ENCODE measurements around the gene TRIM40.
"Not testable (repeated sequence)": the region's sequence is repeated elsewhere in the genome, so short reads cannot be mapped to it uniquely, and the experiment has no call there.

TRIM40 gene

DNA sequence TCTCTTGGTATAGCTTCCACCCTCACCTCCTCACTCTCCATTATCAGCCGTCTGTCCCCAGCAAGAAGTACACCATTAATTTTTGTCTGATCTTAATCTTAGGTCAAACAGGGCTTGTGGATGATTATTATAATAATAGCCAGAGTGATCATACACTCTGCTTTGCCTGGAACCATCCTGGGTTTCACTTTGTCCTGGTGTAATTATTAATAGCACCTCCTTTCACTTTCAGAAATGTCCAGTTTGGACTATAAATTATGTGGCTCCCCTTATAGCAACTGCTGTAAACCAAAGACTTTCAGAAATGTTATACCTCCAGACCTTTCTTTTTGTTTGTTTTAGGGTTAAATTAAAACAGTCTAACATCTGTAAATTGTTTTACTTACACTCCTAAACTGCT is 22.1 kb upstream of the TRIM40 start:
- no peak for FAIRE-seq

GRCh38 chr6:30116724-30117123 is 19.2 kb upstream of the TRIM40 start:
- no peak for FAIRE-seq

GRCh38 chr6:30118691-30119090 is 17.2 kb upstream of the TRIM40 start:
- not testable (repeated sequence) for FAIRE-seq

- FAIRE-seq: no peak
Measured at GRCh38 chr6:30121446-30122366, 14.2 kb upstream of the TRIM40 start.

GRCh38 chr6:30122515-30122914 is 13.4 kb upstream of the TRIM40 start:
- FAIRE-seq: no peak

DNA sequence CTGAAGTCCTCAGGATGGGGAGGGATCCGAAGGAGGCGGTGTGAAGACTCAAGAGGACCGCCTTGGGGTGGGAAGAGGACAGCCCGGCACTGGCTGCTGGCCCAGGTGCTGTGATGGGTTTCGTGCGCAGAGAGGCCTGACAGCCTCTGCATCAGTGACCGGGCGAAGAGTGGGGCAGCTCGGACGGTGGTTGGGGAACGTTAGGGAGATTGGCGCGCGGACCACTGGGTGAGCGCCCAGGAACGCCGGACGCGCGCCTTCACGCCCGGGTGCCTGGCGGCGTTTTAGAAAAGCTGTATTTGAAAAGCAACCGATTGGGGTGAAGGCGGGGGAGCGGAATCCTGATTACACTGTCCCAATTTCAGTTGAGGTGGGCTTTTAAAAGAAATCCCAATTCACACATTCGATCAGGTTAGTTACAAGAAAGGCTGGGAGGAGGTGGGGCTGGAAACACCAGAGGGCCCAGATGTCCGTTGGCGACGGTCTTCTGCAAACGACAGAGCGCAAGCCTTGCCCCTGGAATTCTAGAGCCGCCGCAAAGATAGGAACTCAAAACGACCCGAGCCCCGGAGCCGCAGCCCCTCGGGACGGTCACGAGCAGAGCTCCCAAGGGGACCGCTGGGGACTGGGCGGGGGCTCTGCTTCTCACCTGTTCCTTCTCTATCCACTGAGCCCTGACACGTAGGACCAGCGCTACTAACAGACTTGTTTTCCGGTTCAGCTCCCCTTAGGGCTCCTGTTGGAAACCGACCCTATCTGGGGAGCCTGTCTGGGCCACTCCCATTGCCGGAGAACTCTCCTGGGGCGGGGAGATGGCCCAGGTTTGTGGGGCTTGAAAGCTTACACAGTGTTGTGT is 8.5 kb upstream of the TRIM40 start:
- no peak for FAIRE-seq

DNA sequence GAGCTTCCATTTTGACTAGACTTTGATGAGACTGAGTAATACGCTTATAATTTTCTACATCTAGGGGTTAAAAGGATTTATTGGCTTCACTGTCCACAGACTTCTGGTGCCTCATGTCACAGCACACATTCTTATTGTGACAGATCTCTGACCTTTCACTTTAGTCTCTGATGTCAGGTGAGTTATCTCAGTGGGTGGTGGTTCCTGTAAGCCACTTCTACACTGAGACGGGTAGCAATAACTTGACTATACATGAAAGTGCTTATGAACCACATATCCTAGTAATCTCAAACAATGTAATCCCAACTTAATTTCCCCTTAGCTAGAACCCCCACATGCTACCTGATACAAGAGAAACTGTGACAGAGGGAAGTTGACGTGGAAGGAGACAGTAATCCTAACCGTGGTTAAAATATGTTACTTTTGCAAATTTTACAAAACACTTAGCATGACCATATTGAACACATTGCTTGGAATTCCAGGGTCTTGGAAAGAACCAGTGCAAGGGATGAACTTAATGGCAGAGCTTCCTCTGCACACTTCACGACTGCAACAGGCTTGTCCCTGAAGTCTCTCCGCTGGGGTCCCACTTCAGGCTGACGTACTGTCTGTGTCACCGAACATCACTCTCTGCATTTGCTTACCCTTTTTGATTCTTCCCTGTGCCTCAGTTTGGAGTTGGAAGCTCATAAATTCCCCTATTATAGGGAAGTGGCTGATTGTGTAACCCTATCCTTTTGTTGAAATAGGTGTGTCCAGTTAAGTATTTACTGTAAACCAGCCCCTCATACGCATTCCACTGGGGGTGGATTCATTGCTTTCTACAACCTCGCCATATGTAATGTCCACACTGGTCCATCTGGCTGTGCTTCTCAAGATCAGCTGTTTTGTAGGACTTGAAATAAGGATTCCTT is 6.4 kb upstream of the TRIM40 start:
- FAIRE-seq: no peak

DNA sequence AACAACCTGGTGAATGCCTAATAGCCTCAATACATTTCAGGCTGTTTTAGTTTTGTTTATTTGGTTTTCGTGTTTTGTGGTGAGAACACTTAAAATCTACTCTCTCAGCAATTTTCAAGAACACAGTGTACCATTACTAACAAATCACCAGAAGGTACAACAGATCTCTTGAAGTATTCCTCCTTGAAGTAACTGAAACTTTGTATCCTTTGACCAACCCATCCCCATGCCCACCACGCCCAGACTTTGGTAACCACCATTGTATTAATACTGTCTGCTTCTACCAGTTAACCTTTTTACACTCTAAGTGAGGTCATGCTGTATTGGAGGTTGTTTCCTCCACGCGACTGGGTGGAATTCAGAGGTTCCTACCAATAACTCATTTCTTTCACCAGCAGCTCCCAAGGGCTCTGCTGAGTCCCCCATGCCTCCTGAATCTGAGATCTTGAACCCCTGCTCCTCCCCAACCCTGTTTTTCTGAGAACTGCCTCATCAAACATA is 5.7 kb upstream of the TRIM40 start:
- FAIRE-seq: no peak

DNA sequence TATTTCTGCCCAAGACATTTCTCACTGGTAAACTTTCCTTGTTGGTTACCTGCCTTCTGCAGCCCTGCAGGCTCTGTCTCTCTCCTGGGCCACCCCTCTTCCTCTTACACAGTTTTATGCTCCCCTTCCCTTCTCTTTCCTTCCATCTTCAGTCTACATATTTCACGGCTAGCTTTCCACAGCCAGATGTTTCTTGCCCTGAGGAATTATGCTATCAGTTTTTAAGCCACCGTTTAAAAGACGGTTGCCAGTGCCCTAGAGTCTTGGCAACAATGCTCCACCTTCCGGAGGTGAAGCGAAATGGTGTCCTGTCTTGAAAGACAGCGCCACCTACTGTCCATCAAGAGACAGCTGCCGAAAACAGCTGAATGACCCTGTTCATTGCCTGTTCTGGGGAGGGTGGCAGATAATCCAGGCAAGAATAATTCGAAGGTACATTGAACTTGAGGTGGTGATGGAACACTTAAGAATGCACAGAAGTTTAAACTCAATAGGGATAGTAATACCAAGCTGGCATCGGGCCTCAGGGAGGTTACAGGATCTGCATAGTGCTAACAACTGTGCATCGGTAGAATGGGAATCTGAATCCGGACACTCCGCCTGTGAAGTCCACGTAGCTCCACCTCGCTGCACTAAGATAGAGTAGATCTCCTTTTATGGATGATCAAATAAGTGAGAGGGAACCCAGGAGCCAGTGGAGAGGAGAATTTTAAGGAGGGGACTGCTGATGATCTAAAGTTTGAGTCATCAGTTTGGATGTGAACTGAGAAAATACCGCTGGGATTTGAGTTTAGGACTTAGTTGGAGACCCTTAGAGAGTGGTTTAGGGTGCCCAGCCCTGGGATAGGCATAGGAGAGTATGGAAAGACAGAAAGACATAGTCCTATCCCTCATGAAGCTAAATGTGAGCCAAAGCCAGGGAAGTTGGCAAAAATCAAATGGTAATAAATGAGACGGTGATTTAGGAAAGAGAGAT is 4.8 kb upstream of the TRIM40 start:
- peak; percentile 86 for FAIRE-seq

DNA sequence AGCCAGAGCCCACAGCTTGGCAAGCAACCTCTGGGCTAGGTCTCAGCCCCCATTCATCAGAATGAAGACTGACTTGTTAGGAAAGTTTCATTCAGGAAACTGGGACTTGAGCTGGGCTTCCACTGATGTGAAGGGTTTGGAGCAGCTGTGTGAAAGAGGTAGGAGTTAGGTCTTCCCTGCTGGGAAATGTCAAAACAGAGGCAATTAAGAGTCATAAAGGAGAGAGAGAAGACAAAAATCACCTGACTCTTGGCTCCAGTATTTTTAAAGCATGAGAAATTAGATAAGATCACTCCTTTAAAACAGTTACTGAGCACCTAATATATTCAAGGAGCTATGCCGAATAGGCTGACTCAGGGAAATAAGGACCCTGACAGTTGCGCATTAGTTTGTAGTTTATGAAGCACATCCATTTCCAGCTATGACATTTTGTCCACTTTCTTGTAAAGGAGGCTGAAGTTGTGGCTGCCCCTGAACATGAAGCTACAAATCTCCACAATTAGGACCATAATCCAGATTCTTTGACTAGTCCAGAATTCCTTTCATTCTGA is 3.9 kb upstream of the TRIM40 start:
- FAIRE-seq: no peak

DNA sequence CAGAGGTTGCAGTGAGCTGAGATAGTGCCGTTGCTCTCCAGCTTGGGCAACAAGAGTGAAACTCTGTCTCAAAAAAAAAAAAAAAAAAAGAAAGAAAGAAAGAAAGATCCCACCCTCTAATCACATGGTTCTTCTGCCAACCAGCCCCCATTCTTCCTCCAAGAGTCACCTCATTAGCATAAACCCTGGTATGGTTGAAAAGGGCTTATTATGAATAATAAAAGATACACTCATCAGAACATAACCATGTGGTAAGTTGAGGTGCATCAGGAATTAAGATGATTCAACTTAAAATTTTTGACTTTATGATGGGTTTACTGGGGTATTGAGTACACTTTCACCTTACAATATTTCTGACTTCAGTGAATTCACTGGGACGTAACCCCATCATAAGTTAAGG is 793 bp upstream of the TRIM40 start:
- no peak for FAIRE-seq

GRCh38 chr6:30136570-30137286 is 788 bp downstream of the TRIM40 start:
- FAIRE-seq: no peak

DNA sequence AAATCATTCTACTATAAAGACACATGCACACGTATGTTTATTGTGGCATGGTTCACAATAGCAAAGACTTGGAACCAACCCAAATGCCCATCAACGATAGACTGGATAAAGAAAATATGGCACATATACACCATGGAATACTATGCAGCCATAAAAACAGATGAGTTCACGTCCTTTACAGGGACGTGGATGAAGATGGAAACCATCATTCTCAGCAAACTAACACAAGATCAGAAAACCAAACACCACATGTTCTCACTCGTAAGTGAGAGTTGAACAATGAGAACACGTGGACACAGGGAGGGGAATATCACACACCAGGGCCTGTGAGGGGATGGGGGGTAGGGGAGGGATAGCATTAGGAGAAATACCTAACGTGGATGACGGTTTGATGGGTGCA is 4.3 kb downstream of the TRIM40 start:
- not testable (repeated sequence) for FAIRE-seq

- FAIRE-seq: no peak
Measured at GRCh38 chr6:30142665-30143064, 6.7 kb downstream of the TRIM40 start.

DNA sequence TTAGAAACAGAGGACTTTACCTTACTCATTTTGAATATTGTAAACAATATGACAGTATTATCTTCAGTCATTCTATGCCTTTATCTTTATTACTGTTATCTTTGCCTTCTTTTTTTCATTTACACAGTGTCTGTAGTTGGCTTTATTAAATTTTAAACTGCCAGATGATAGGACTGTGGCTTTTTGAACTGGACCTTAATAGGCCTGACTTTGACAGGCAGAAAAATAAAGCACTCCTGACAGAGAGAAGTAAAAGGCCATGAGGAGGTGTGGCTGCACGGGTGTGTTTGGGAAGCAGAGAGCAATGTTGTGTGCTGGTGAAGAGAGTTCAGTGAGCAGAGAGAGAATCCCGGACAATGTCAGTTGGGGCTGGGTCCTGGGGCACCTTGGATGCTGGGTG is 7.8 kb downstream of the TRIM40 start:
- FAIRE-seq: no peak

DNA sequence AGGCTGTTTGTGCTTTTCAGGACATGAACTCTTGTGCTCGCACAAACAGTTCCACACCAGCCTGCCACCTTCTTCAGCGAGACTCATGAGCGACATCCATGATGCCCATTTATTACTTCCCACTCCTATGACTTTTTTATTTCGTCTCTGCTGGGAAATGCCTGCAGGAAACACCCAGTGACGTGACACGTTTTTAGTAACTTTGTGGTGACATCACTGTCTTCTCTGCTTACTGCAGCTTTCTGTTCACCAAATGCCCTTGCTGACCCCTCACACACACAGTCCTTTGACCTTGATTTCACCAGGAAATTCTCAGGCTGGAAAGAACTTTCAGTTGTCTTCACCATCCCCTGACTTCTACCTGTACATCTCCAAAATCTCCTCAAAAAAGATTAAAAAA is 8.9 kb downstream of the TRIM40 start:
- no peak for FAIRE-seq

GRCh38 chr6:30145818-30146217 is 9.9 kb downstream of the TRIM40 start:
- no peak for FAIRE-seq

DNA sequence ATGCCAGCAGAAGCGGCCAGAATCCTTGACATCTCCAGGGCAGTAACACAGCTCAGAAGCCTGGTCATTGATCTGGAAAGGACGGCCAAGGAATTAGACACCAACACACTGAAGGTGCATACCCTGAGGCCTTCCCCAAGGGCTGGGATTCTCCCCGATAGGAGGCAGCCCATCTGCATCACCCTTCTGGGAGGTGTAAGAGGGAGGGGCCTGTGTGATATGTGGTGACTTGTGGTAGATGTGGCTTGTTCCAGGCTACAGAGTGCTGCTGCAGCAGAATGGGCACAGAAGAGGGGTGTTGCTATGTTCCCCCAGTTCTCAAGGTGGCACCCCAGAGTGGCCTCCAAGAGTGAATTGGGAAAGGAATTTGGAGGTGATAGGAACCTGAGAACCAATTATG is 11.2 kb downstream of the TRIM40 start:
- no peak for FAIRE-seq

- FAIRE-seq: no peak
Measured at GRCh38 chr6:30149234-30149633, 13.3 kb downstream of the TRIM40 start.

DNA sequence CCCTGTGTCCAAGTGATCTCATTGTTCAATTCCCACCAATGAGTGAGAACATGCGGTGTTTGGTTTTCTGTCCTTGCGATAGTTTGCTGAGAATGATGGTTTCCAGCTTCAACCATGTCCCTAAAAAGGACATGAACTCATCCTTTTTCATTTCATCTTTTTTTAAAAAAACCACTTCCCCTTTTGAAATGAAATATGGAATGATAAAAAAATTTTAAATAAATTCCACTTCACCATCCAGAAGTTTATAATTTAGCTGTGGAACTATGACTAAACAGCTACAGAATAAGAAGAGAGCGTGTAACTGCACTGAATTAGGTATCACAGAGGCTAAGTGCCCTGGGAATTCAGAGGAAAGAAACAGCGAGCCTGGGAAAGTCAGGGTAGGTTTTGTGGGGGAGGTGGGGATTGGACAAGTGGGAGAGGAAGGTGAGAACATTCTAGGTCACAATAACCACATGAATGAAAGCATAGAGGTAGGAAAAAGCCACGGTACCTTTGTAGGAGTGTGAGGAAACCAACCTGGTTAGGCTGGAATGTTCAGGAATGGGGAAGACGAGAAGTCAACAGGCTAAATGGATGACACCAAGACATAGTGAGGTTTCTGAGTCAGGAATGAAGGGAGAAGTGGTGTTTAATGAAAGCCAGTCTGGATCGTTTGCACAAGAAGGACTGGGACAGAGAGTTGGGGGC is 14.1 kb downstream of the TRIM40 start:
- FAIRE-seq: no peak

Data from G401.6 (cell line).